A549 (cell line): ENCODE results near the gene CDHR2. TPM values are rescaled to one million over a fixed set of nuclear protein-coding genes. Genes with fewer than 3 reads are reported as not detected.

ENCODE experiments used
- ATAC-seq, 2 experiments: fragments of 200-7000 bp in 1 of 2; fragments of >200 bp in 1 of 2; cut with Nextera tagmentation in 1 of 2; cut with Tn5 transposase in 1 of 2; 3 replicates each; pipeline versions ENCODE4 v1.8.0 to v1.9.1; 2018 to 2020; ENCODE audit warnings: mild to moderate bottlenecking in 1 of 2, moderate library complexity in 1 of 2
- CTCF ChIA-PET: fragments of 300-600 bp; sonication (Branson Sonifier 250); formaldehyde crosslinking; extraction: SDS; loops from one replicate; lab custom pipeline; 2021; ENCODE audit warnings: antibody characterized with exemption, inconsistent platforms; lab: Yijun Ruan, JAX
- POLR2A ChIA-PET: fragments of 350-600 bp; formaldehyde crosslinking; extraction: SDS; loops from one replicate; lab custom pipeline; 2021; ENCODE audit warnings: antibody characterized with exemption, inconsistent platforms; lab: Yijun Ruan, JAX
- DNase-seq, 2 experiments: peaks; one replicate each; pipeline versions ENCODE4 v3.0.0 to v3.0.0-alpha.2; 2011 to 2016; ENCODE audit warnings: low read depth in 1 of 2, low spot score in 1 of 2
- FAIRE-seq: peaks from 2 replicates; lab custom pipeline; 2011; peaks lifted over from hg19 to GRCh38; lab: Jason Lieb, UNC
- H3K27ac ChIP-seq, 2 experiments: fragments of >200 bp; sonication (Bioruptor Twin); formaldehyde crosslinking; 3 replicates each; pipeline ENCODE4 v1.5.1; 2016 to 2017
- H3K4me1 ChIP-seq: fragments of >200 bp; sonication (Bioruptor Twin); formaldehyde crosslinking; 3 replicates; pipeline ENCODE4 v1.6.1; 2016
- H3K4me2 ChIP-seq: fragments of >200 bp; sonication (Bioruptor Twin); formaldehyde crosslinking; 3 replicates; pipeline ENCODE4 v1.6.1; 2016
- H3K4me3 ChIP-seq: fragments of >200 bp; sonication (Bioruptor Twin); formaldehyde crosslinking; 3 replicates; pipeline ENCODE4 v1.5.1; 2016
- H3K9me3 ChIP-seq: fragments of >200 bp; sonication (Bioruptor Twin); formaldehyde crosslinking; 3 replicates; pipeline ENCODE4 v1.6.1; 2016
- ATOH8 ChIP-seq: fragments of 250-450 bp; sonication (Bioruptor Pico); IDR thresholded peaks from 2 replicates; pipeline ENCODE4 v1.5.0; 2020; ENCODE audit warnings: low read depth, mild to moderate bottlenecking, moderate library complexity
- CBX8 ChIP-seq: fragments of 200-600 bp; sonication (generic); IDR thresholded peaks from 2 replicates; pipeline ENCODE4 v1.6.1; 2016
- CEBPB ChIP-seq, 2 experiments: fragments of >200 bp in 1 of 2; sonication (Bioruptor Twin) in 1 of 2; formaldehyde crosslinking in 1 of 2; IDR thresholded peaks; 2 replicates each; pipeline ENCODE4 v1.6.1; 2012 to 2016
- E2F6 ChIP-seq: IDR thresholded peaks from 2 replicates; pipeline ENCODE4 v1.6.1; 2012; ENCODE audit warnings: low read depth, borderline replicate concordance
- EHMT2 ChIP-seq: fragments of 200-600 bp; sonication (generic); IDR thresholded peaks from 2 replicates; pipeline ENCODE4 v1.6.1; 2016; ENCODE audit warnings: antibody characterized with exemption, low read depth, mild to moderate bottlenecking, moderate library complexity
- ESRRA ChIP-seq: fragments of 150-350 bp; IDR thresholded peaks from 2 replicates; pipeline ENCODE4 v1.6.1; 2014; ENCODE audit warnings: mild to moderate bottlenecking, low read length, borderline replicate concordance
- FOSL2 ChIP-seq, 2 experiments: fragments of 450-650 bp in 1 of 2; fragments of >200 bp in 1 of 2; sonication (Bioruptor Twin) in 1 of 2; formaldehyde crosslinking; IDR thresholded peaks; 2 replicates each; pipeline versions ENCODE4 v1.5.0 to v1.6.1; 2016 to 2020; ENCODE audit warnings: mild to moderate bottlenecking in 1 of 2, moderate library complexity in 1 of 2
- HES2 ChIP-seq: fragments of >200 bp; sonication (Bioruptor Twin); formaldehyde crosslinking; IDR thresholded peaks from 2 replicates; pipeline ENCODE4 v1.6.1; 2016
- HMGXB4 ChIP-seq: fragments of 250-450 bp; sonication (Bioruptor Pico); IDR thresholded peaks from 2 replicates; pipeline ENCODE4 v1.5.0; 2021; ENCODE audit warnings: mild to moderate bottlenecking, moderate library complexity, borderline replicate concordance
- JUN ChIP-seq, 2 experiments: fragments of >200 bp; sonication (Bioruptor Twin); formaldehyde crosslinking; IDR thresholded peaks; 2 replicates in 1 of 2; 3 replicates in 1 of 2; pipeline ENCODE4 v1.6.1; 2016 to 2017
- KDM1A ChIP-seq: fragments of 200-600 bp; sonication (generic); IDR thresholded peaks from 2 replicates; pipeline ENCODE4 v1.6.1; 2016; ENCODE audit warnings: low read depth, mild to moderate bottlenecking
- KDM5A ChIP-seq: fragments of 200-600 bp; sonication (generic); IDR thresholded peaks from 2 replicates; pipeline ENCODE4 v1.6.1; 2016; ENCODE audit warnings: antibody characterized with exemption, mild to moderate bottlenecking
- MAZ ChIP-seq: fragments of 150-350 bp; IDR thresholded peaks from 2 replicates; pipeline ENCODE4 v1.6.1; 2014; ENCODE audit warnings: antibody characterized with exemption, low read depth, low read length, borderline replicate concordance
- PHF8 ChIP-seq: fragments of 200-600 bp; sonication (generic); IDR thresholded peaks from 2 replicates; pipeline ENCODE4 v1.6.1; 2016; ENCODE audit warnings: low read depth, mild to moderate bottlenecking, antibody characterized with exemption, moderate library complexity, borderline replicate concordance
- POLR2A ChIP-seq: IDR thresholded peaks from 2 replicates; pipeline ENCODE4 v1.6.1; 2012; ENCODE audit warnings: mild to moderate bottlenecking, low read length
- RARB ChIP-seq: fragments of 250-450 bp; sonication (Bioruptor Pico); IDR thresholded peaks from 2 replicates; pipeline ENCODE4 v1.8.0; 2021; ENCODE audit warnings: mild to moderate bottlenecking, moderate library complexity
- RFX5 ChIP-seq: fragments of 450-650 bp; IDR thresholded peaks from 2 replicates; pipeline ENCODE4 v1.7.1; 2014; ENCODE audit warnings: antibody characterized with exemption, mild to moderate bottlenecking, moderate library complexity
- SMC3 ChIP-seq: fragments of >200 bp; sonication (Bioruptor Twin); formaldehyde crosslinking; IDR thresholded peaks from 3 replicates; pipeline ENCODE4 v1.6.1; 2018; ENCODE audit warnings: inconsistent platforms
- SREBF2 ChIP-seq: fragments of 450-650 bp; IDR thresholded peaks from 2 replicates; pipeline ENCODE4 v1.6.1; 2014; ENCODE audit warnings: mild to moderate bottlenecking, moderate library complexity
- TP53 ChIP-seq: fragments of 250-450 bp; sonication (Bioruptor Pico); IDR thresholded peaks from 2 replicates; pipeline ENCODE4 v1.5.0; 2021; ENCODE audit warnings: mild to moderate bottlenecking, moderate library complexity
- USF2 ChIP-seq: fragments of 450-650 bp; IDR thresholded peaks from 2 replicates; pipeline ENCODE4 v1.6.1; 2014; ENCODE audit warnings: antibody characterized with exemption
- ZC3H11A ChIP-seq: fragments of 450-650 bp; IDR thresholded peaks from 2 replicates; pipeline ENCODE4 v1.6.1; 2014; ENCODE audit warnings: antibody characterized with exemption, mild to moderate bottlenecking
- whole genome bisulfite sequencing: methylation state at CpG from one replicate; pipeline ENCODE4 v1.1.6; 2017; ENCODE audit errors: missing lambda C conversion rate; 5-methylcytosine and 5-hydroxymethylcytosine counted together
- polyA plus RNA-seq, 4 experiments: library from polyadenylated mRNA; depleted of rRNA in 3 of 4; stranded (reverse); fragments of >200 nt; fragmentation: RNase III in 1 of 4; extraction: RNeasy Plus Mini Kit Qiagen cat#74134 plus additional on column Dnase treatment in 1 of 4; gene quantifications; 2 replicates in 3 of 4; 3 replicates in 1 of 4; pipeline ENCODE4 v1.2.3, GENCODE V29; 2011 to 2017

The CDHR2 gene
- polyA plus RNA-seq, 2 of the 4 experiments (the other 2 are of a cell fraction) = 0.09 TPM; not detected in 1

- Histone ChIP-seq H3K4me1 (peaks cover 26% of the 10 kb centered on the region), H3K4me3 (no peak overlapping the region), H3K9me3 (no peaks in the 10 kb centered on the region), H3K27ac (no peak overlapping the region), H3K4me2 (no peak overlapping the region)
- CTCF ChIA-PET = interaction anchor here (0.8 to 1.1 kb wide), 3 partner anchors 9 to 113 kb away, joined by 3 to 4 read pairs (median 3); partner anchors contain the start of gene CLTB
- 87% methylated on average over 18 of the region's 26 CpGs for WGBS
- DNase-seq (no peak), FAIRE-seq (no peak), ATAC-seq (no peak)
- POLR2A ChIA-PET = no interaction called here
- TF ChIP-seq EHMT2 (no peak), TP53 (CRISPR knock-in tag) (no peak), HES2 (no peak), HMGXB4 (CRISPR knock-in tag) (no peak), CBX8 (no peak), ZC3H11A (no peak), KDM5A (no peak), SMC3 (no peak), USF2 (no peak), ATOH8 (CRISPR knock-in tag) (no peak), JUN (IDR thresholded peaks at IDR 0.05) (no peak), PHF8 (no peak), MAZ (no peak), ESRRA (no peak), KDM1A (no peak), RFX5 (no peak), E2F6 (no peak)
These were observed 19.9 kb upstream of the CDHR2 start for GRCh38 chr5:176529116-176529740.

GRCh38 chr5:176529741-176530141 lies 19.4 kb upstream of the CDHR2 start:
- 86% methylated on average over 7 of the region's 11 CpGs for WGBS
- Histone ChIP-seq H3K4me2 (no peak overlapping the region), H3K27ac (no peak overlapping the region), H3K4me1 (peaks cover 31% of the 10 kb centered on the region)
- CTCF ChIA-PET = interaction anchor here (0.8 to 1.1 kb wide), 4 partner anchors 9 to 113 kb away, joined by 3 to 4 read pairs (median 4); partner anchors contain the start of genes CLTB and FAF2
- no peak for FAIRE-seq
- no peak for TF ChIP-seq POLR2A
- TF ChIP-seq FOSL2 (IDR thresholded peaks at IDR 0.05) = no peak
- no peak for TF ChIP-seq FOSL2 (CRISPR knock-in tag; IDR thresholded peaks at IDR 0.05)
- TF ChIP-seq RARB (CRISPR knock-in tag) = no peak
- TF ChIP-seq CEBPB (IDR thresholded peaks at IDR 0.05) = no peak
- TF ChIP-seq ZC3H11A = no peak
- no peak for TF ChIP-seq CBX8
- TF ChIP-seq SREBF2 = no peak
- no peak for TF ChIP-seq USF2
- TF ChIP-seq, all 56 proteins: peak for 0
- no peaks in the 10 kb centered on the region for H3K9me3 ChIP-seq
- POLR2A ChIA-PET = no interaction called here
- no peak overlapping the region for H3K4me3 ChIP-seq
- no peak for DNase-seq
- ATAC-seq = no peak
